Kidney (tissue), 14 donors: ENCODE measurements around the gene GAB2. TPM values are rescaled to one million over a fixed set of nuclear protein-coding genes. Genes with fewer than 3 reads are reported as not detected.

Source experiments
- DNase-seq, 5 donors: peaks; one replicate each; pipeline ENCODE4 v3.0.0-alpha.2; 2013 to 2020
- FAIRE-seq: peaks from 2 replicates; lab custom pipeline; 2012; peaks lifted over from hg19 to GRCh38; lab: Jason Lieb, UNC
- H3K27ac ChIP-seq, 2 donors: one replicate each; pipeline ENCODE4 v1.7.0; 2013; ENCODE audit warnings: low read depth in 2 of 2, low read length in 2 of 2, inconsistent platforms in 1 of 2
- H3K27me3 ChIP-seq: one replicate; pipeline ENCODE4 v1.7.1; 2013; ENCODE audit warnings: low read length, inconsistent platforms; ENCODE audit not compliant: control insufficient read depth, insufficient read depth
- H3K36me3 ChIP-seq, 3 donors: one replicate each; pipeline versions ENCODE4 v1.7.0 to v1.7.1; 2013; ENCODE audit warnings: low read length in 3 of 3, control low read depth in 1 of 3, inconsistent platforms in 1 of 3; ENCODE audit not compliant: insufficient read depth in 3 of 3, control insufficient read depth in 2 of 3
- H3K4me1 ChIP-seq, 3 donors: one replicate each; pipeline versions ENCODE4 v1.7.0 to v1.7.1; 2013; ENCODE audit warnings: low read length in 3 of 3, inconsistent platforms in 1 of 3, low read depth in 1 of 3; ENCODE audit not compliant: control insufficient read depth in 2 of 3, insufficient read depth in 2 of 3
- H3K4me3 ChIP-seq, 3 donors: one replicate each; pipeline versions ENCODE4 v1.7.0 to v1.8.1; 2013; ENCODE audit warnings: low read length in 3 of 3, control low read depth in 1 of 3, inconsistent platforms in 1 of 3
- H3K9ac ChIP-seq, 3 donors: one replicate each; pipeline versions ENCODE4 v1.7.0 to v1.7.1; 2013; ENCODE audit warnings: low read length in 3 of 3, control low read depth in 1 of 3, inconsistent platforms in 1 of 3
- H3K9me3 ChIP-seq, 3 donors: one replicate each; pipeline versions ENCODE4 v1.7.0 to v1.7.1; 2013; ENCODE audit warnings: low read length in 3 of 3, control low read depth in 1 of 3, inconsistent platforms in 1 of 3; ENCODE audit not compliant: control insufficient read depth in 2 of 3, insufficient read depth in 1 of 3
- intact Hi-C: fragments of 100-400 bp; cut with DNase I; formaldehyde crosslinking; loops from one replicate; pipeline ENCODE4 v1.11.1; 2022
- polyA plus RNA-seq: library from polyadenylated mRNA; stranded (reverse); fragments of 350-450 nt; fragmentation: Illumina TruSeq; extraction: RNeasy Lipid Tissue Mini Kit (QIAGEN cat#74804); gene quantifications from one replicate; pipeline ENCODE4 v1.2.3, GENCODE V29; 2014; ENCODE audit warnings: low read depth, low replicate concordance; ENCODE audit not compliant: insufficient read depth
- total RNA-seq: library from RNA; stranded (reverse); fragmentation: NEBNext Ultra II Directional; extraction: Animal tissue kit (Norgen Biotek cat#: 25700); gene quantifications from one replicate; pipeline ENCODE4 v1.2.1, GENCODE V29; 2021
- TF ChIP-seq, protein P1 (sequence below): IDR thresholded peaks from 3 replicates; pipeline ENCODE4 v1.5.1; 2012; ENCODE audit warnings: mild to moderate bottlenecking, moderate library complexity, borderline replicate concordance; ENCODE audit not compliant: insufficient read depth; ENCODE audit errors: extremely low read depth
- donor health status: control.
- donor health status: control.
- donor health status: control.
- donor health status: control.
- donor health status: control.
- donor health status: DM: yes; HTN: yes; CAD: no.
- donor health status: Normal renal cell carcinoma (clear cell type).

The GAB2 gene
- total and polyA plus RNA-seq, 2 donors from 2014 or later = 3.3 to 23.6 TPM

DNA sequence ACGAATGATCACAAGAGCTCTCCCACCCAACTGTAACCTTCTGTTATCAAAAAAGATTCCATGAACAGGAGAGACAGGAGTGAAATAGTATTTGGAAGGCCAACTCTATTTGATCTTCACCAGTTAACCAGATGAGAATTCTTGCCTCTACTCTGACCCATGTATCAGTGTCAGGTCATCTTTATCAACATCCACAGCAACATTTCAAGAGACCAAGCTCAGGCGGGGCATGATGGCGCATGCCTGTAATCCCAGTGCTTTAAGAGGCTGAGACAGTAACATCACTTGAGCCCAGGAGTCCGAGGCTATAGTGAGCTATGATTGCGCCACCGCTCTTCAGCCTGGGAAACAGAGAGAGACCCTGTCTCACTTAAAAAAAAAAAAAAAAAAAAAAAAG lies 62.3 kb downstream of the GAB2 start:
- H3K4me1 ChIP-seq = peaks cover 3 to 9% (median 9%) of the 10 kb centered on the region in 3 donors
- TF ChIP-seq, protein P1, sequence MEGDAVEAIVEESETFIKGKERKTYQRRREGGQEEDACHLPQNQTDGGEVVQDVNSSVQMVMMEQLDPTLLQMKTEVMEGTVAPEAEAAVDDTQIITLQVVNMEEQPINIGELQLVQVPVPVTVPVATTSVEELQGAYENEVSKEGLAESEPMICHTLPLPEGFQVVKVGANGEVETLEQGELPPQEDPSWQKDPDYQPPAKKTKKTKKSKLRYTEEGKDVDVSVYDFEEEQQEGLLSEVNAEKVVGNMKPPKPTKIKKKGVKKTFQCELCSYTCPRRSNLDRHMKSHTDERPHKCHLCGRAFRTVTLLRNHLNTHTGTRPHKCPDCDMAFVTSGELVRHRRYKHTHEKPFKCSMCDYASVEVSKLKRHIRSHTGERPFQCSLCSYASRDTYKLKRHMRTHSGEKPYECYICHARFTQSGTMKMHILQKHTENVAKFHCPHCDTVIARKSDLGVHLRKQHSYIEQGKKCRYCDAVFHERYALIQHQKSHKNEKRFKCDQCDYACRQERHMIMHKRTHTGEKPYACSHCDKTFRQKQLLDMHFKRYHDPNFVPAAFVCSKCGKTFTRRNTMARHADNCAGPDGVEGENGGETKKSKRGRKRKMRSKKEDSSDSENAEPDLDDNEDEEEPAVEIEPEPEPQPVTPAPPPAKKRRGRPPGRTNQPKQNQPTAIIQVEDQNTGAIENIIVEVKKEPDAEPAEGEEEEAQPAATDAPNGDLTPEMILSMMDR = no peak

DNA sequence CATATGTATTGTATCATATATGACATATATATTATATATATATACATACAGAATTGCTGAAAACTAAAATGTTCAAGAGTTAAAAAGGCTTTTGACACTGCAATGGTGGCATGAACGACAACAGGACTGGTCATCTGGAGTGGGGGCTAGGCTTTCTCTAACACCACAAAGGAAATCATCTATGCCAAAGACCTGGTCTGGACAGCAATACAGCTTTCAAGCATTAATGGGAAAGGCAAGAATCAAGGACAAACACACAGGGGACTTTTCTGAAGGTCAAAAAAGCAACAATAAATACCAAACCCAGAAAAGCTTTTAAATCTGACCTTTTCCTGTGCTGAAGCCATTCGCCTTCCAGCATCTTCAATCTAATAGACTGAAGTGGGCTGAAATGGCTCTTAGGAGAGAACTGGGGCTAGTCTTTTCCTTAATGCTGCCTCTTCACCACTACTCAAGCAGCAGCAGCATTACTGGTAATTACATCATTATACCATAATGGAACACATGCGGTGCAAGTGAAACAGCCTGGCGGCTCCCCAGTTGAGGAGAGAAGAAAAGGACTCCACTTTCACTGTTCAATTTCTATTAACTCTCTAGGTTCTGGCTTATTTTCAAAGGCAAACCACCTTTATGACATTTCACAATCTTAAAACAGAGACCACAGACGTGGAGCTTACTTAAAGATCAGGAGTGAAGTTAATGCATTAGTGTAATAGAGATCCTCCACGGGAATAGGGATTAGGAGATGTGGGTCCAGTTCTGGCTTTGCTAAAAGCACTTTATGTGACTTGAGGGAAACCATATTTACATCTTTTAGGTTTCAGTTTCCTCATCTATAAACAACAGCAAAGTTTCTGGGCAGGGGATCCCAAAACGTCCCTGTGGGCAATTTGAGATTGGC lies 63.0 kb downstream of the GAB2 start:
- no peaks in the 10 kb centered on the region for H3K36me3 ChIP-seq
- TF ChIP-seq, protein P1 = no peak
- H3K27ac ChIP-seq = no peak overlapping the region
- H3K9ac ChIP-seq = no peak overlapping the region
- no peak for FAIRE-seq
- H3K27me3 ChIP-seq = no peaks in the 10 kb centered on the region
- intact Hi-C loops = no loop called here
- peaks cover 9 to 13% (median 13%) of the 10 kb centered on the region in 3 donors for H3K4me1 ChIP-seq
- no peaks in the 10 kb centered on the region for H3K9me3 ChIP-seq
- DNase-seq = peak in 1 of 5 donors; percentile 19
- no peak overlapping the region for H3K4me3 ChIP-seq

More for the DNA sequence above, 62.3 kb downstream of the GAB2 start:
- Histone ChIP-seq H3K4me3 (no peak overlapping the region), H3K27me3 (no peaks in the 10 kb centered on the region), H3K9me3 (no peaks in the 10 kb centered on the region), H3K36me3 (no peaks in the 10 kb centered on the region), H3K9ac (no peak overlapping the region), H3K27ac (no peak overlapping the region)
- DNase-seq = no peak
- FAIRE-seq = no peak
- intact Hi-C loops = no loop called here

DNA sequence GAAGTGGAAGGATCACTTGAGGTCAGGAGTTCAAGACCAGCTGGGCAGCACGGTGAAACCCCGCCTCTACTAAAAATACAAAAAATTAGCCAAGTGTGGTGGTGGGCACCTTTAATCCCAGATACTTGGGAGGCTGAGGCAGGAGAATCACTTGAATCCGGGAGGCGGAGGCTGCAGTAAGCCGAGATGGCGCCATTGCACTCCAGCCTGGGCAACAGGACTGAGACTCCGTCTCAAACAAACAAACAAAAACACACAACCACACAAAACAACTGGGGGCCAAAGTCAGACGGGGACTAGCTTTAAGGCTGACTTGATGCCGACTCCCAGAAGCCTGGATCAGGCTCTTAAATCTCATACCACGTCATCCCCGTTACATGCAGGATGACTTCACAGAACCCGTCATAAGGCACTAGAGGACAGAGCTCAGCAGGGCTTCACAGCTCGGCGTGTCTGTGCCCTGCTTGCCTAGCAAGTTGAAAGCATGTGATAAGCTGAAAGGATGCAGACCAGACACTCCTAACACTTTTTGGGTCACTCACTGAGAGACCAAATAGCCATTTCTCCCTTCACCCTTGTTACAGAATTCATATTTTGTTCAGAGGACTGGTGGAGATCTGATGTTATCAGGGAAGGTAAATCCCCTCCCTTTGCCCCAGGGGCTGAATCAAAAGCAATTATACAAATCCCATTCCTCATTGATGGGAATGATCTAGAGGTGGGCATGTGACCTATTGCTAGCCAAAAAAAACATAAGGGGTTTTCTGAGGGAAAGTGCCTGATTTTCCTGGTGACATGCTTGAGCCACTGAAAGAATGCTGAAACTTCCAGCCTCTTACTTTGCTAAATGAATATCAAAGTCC lies 65.4 kb downstream of the GAB2 start:
- Histone ChIP-seq H3K27ac (no peak overlapping the region), H3K4me3 (no peak overlapping the region), H3K4me1 (peaks cover 14 to 24% (median 22%) of the 10 kb centered on the region in 3 donors), H3K9me3 (no peaks in the 10 kb centered on the region), H3K36me3 (no peaks in the 10 kb centered on the region), H3K9ac (peak overlapping the region in 1 of 3 donors; percentile 5), H3K27me3 (no peaks in the 10 kb centered on the region)
- intact Hi-C loops = no loop called here
- FAIRE-seq = no peak
- DNase-seq = no peak
- TF ChIP-seq, protein P1 = no peak
